ENCODE measurements around the gene CSTF3. TPM values are rescaled to one million over a fixed set of nuclear protein-coding genes. Genes with fewer than 3 reads are reported as not detected.

Gene CSTF3
- total RNA-seq, result 36.6 and 38.7 TPM in 2 replicates

- Mint-ChIP-seq H3K4me1 (peaks cover 33% of the 10 kb centered on the region), H3K27ac (peak within 1 kb of the TSS; percentile 100), H3K9me3 (no peaks in the 10 kb centered on the region), H3K4me3 (peak within 1 kb of the TSS; percentile 98), H3K36me3 (ENCODE audit: low read depth) (peaks cover 29% of the 10 kb centered on the region), H3K27me3 (no peaks in the 10 kb centered on the region)
- intact Hi-C loops (cut with micrococcal nuclease), result loop anchor here (1.0 to 10.0 kb wide), 7 partner anchors 97 to 1277 kb away; partner anchors contain the start of genes CAT, CD59, QSER1 and TCP11L1
- DNase-seq, result peak; percentile 99
These were observed at the start of gene CSTF3 for GRCh38 chr11:33161120-33162005. Gene CSTF3 (minus strand): TSS chr11:33161480. CDS start chr11:33161325, 155 bp downstream.

- Mint-ChIP-seq H3K9me3 (no peaks in the 10 kb centered on the region), H3K4me3 (no peak overlapping the region), H3K4me1 (no peaks in the 10 kb centered on the region), H3K27me3 (peaks cover 2% of the 10 kb centered on the region), H3K27ac (no peak overlapping the region), H3K36me3 (ENCODE audit: low read depth) (no peaks in the 10 kb centered on the region)
- intact Hi-C loops (cut with micrococcal nuclease), result loop anchor here (2.0 kb wide), 1 partner anchor 63 kb away; no protein-coding TSS in a partner anchor
- no peak for DNase-seq
These were observed 46.9 kb upstream of the CSTF3 start for GRCh38 chr11:33208150-33208549.

GRCh38 chr11:33207408-33207985, 46.2 kb upstream of the CSTF3 start:
- intact Hi-C loops (cut with micrococcal nuclease), result no loop called here
- H3K27me3 Mint-ChIP-seq, result peaks cover 2% of the 10 kb centered on the region
- H3K36me3 Mint-ChIP-seq (ENCODE audit: low read depth), result no peaks in the 10 kb centered on the region
- no peaks in the 10 kb centered on the region for H3K4me1 Mint-ChIP-seq
- DNase-seq, result no peak
- no peak overlapping the region for H3K27ac Mint-ChIP-seq
- no peak overlapping the region for H3K4me3 Mint-ChIP-seq
- no peaks in the 10 kb centered on the region for H3K9me3 Mint-ChIP-seq

- no peak overlapping the region for H3K27ac Mint-ChIP-seq
- no peaks in the 10 kb centered on the region for H3K9me3 Mint-ChIP-seq
- no peaks in the 10 kb centered on the region for H3K4me1 Mint-ChIP-seq
- H3K36me3 Mint-ChIP-seq (ENCODE audit: low read depth), result no peaks in the 10 kb centered on the region
- no peak for DNase-seq
- no peaks in the 10 kb centered on the region for H3K27me3 Mint-ChIP-seq
- intact Hi-C loops (cut with micrococcal nuclease), result no loop called here
- no peak overlapping the region for H3K4me3 Mint-ChIP-seq
These were observed 36.8 kb upstream of the CSTF3 start for GRCh38 chr11:33197915-33198727.

DNA sequence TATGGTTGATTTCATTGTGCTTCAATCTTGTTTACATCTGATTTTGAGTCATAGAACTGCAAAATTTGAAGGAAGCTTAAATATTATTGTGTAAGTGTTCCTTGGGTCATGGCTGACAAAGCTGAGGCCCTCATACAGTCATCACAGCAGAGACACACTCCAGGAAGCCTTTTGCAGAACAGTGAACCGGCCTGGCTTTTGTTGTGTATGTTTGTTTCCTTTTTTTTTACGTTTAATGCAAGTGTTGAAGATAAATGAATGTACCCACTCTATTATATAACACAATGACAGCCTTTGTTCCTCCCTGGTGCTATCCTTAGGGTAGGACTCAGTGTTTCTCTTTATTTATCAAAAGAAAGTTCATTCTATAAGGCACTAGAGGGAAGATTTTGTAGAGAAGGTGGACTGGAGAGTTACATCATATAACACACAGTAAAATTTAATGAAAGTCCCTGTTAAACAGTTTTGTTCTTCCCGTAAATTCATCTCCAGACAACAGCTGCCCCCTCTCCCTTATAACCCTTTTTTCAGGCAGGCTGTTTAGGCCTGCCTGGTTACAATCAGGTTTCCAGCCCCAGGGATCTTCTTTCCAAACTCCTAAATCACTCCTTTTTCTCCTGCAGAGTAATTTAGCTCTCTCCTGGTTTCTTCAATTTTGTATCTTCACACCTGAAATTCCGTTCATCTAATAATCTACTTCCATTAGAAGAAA, 34.3 kb upstream of the CSTF3 start:
- H3K4me1 Mint-ChIP-seq, result no peaks in the 10 kb centered on the region
- no peaks in the 10 kb centered on the region for H3K36me3 Mint-ChIP-seq (ENCODE audit: low read depth)
- H3K27ac Mint-ChIP-seq, result no peak overlapping the region
- DNase-seq, result no peak
- intact Hi-C loops (cut with micrococcal nuclease), result no loop called here
- no peak overlapping the region for H3K4me3 Mint-ChIP-seq
- no peaks in the 10 kb centered on the region for H3K27me3 Mint-ChIP-seq
- no peaks in the 10 kb centered on the region for H3K9me3 Mint-ChIP-seq

DNA sequence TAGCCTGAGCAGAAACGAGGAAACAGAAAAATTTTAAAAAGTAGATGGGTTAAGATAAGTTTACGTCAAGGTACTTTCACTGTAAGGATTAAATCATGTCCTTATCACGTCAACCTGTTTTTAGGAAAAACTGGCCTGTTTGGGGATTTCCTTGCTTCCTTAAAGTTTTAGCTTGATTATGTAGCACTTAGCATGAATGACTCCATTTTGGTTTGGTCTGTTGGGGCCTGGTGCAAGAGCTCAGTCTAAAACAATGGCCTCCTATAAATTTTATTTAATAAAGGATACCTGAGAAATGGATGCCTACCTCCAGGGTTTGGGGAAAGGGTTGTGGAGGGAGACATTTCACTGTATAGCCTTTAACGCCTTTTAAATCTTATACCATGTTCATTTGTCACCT, 33.2 kb upstream of the CSTF3 start:
- no peaks in the 10 kb centered on the region for H3K36me3 Mint-ChIP-seq (ENCODE audit: low read depth)
- no peak overlapping the region for H3K27ac Mint-ChIP-seq
- no peaks in the 10 kb centered on the region for H3K9me3 Mint-ChIP-seq
- H3K4me3 Mint-ChIP-seq, result no peak overlapping the region
- intact Hi-C loops (cut with micrococcal nuclease), result no loop called here
- no peaks in the 10 kb centered on the region for H3K27me3 Mint-ChIP-seq
- no peaks in the 10 kb centered on the region for H3K4me1 Mint-ChIP-seq
- no peak for DNase-seq

- Mint-ChIP-seq H3K27ac (no peak overlapping the region), H3K36me3 (ENCODE audit: low read depth) (no peaks in the 10 kb centered on the region), H3K4me3 (no peak overlapping the region), H3K4me1 (no peaks in the 10 kb centered on the region), H3K9me3 (no peaks in the 10 kb centered on the region), H3K27me3 (no peaks in the 10 kb centered on the region)
- no peak for DNase-seq
- intact Hi-C loops (cut with micrococcal nuclease), result no loop called here
These were observed 30.2 kb upstream of the CSTF3 start for GRCh38 chr11:33191467-33191866.

DNA sequence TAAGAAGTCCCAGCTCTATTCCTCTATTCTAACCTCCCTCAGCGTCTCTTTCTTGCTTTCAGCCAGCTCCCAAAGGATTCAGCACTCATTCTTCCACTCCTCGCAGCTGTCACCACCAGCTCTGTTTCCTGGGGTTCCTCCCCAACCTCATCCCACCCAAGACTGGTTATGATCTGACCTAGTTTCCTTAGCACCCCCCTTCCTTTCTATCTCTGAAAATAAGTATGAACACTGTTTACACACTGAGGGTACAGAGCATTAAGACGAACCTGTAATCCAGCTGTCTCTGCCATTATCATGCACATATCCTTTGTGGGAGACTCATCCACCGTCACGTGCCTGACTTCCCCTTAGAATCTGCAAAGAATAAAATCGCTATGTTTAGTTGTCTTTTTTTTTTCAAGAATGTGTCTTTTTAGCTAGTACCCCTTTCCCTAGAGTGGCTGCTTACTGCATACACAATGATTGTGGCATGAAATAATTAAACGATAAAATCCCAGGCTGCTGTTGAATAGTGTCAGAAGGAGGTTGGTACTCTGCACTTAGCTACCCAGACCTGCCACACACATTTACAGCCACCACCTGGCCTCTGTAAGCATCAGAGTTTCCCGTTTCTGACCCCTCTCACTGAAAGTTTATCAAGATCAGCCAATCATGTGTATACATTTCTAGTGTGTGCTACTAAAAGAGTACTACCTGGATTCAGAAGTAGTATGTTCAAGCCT, 26.9 kb upstream of the CSTF3 start:
- no peaks in the 10 kb centered on the region for H3K36me3 Mint-ChIP-seq (ENCODE audit: low read depth)
- no peaks in the 10 kb centered on the region for H3K4me1 Mint-ChIP-seq
- no peaks in the 10 kb centered on the region for H3K9me3 Mint-ChIP-seq
- intact Hi-C loops (cut with micrococcal nuclease), result no loop called here
- H3K27me3 Mint-ChIP-seq, result peaks cover 2% of the 10 kb centered on the region
- H3K4me3 Mint-ChIP-seq, result no peak overlapping the region
- no peak overlapping the region for H3K27ac Mint-ChIP-seq
- no peak for DNase-seq

DNA sequence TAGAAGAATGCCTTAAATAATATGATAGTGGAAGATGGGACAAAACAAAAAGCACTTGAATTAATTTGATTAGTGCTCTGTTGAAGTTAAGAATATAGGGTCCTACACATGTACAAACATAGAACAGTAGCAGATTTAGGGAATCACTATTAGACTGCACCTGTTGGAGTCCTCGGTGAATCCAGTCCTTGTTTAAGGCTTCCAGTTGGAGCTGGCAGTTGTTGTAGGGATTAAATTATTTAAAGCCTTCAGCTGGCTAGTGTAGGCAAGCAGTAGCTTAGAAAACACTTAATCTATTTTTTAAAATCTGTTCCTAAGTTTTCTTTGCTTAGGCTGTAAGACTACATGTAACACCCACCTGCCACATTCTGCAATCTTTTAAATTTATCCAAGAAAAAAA, 24.5 kb upstream of the CSTF3 start:
- peaks cover 2% of the 10 kb centered on the region for H3K27me3 Mint-ChIP-seq
- intact Hi-C loops (cut with micrococcal nuclease), result no loop called here
- peaks cover 2% of the 10 kb centered on the region for H3K4me1 Mint-ChIP-seq
- no peaks in the 10 kb centered on the region for H3K9me3 Mint-ChIP-seq
- H3K4me3 Mint-ChIP-seq, result no peak overlapping the region
- DNase-seq, result no peak
- no peaks in the 10 kb centered on the region for H3K36me3 Mint-ChIP-seq (ENCODE audit: low read depth)
- H3K27ac Mint-ChIP-seq, result no peak overlapping the region

GRCh38 chr11:33182246-33182878, 21.1 kb upstream of the CSTF3 start:
- peaks cover 4% of the 10 kb centered on the region for H3K36me3 Mint-ChIP-seq (ENCODE audit: low read depth)
- no peak for DNase-seq
- peaks cover 17% of the 10 kb centered on the region for H3K4me1 Mint-ChIP-seq
- no peak overlapping the region for H3K27ac Mint-ChIP-seq
- peaks cover 7% of the 10 kb centered on the region for H3K9me3 Mint-ChIP-seq
- peaks cover 2% of the 10 kb centered on the region for H3K27me3 Mint-ChIP-seq
- H3K4me3 Mint-ChIP-seq, result no peak overlapping the region
- intact Hi-C loops (cut with micrococcal nuclease), result no loop called here

- Mint-ChIP-seq H3K36me3 (ENCODE audit: low read depth) (peaks cover 5% of the 10 kb centered on the region), H3K4me1 (peaks cover 17% of the 10 kb centered on the region), H3K9me3 (peaks cover 11% of the 10 kb centered on the region), H3K4me3 (peak overlapping the region; percentile 16), H3K27ac (no peak overlapping the region), H3K27me3 (no peaks in the 10 kb centered on the region)
- intact Hi-C loops (cut with micrococcal nuclease), result no loop called here
- peak; percentile 77 for DNase-seq
These were observed 18.1 kb upstream of the CSTF3 start for GRCh38 chr11:33179348-33179803.

GRCh38 chr11:33178443-33179180, 17.3 kb upstream of the CSTF3 start:
- Mint-ChIP-seq H3K4me1 (peaks cover 17% of the 10 kb centered on the region), H3K9me3 (peaks cover 12% of the 10 kb centered on the region), H3K27me3 (no peaks in the 10 kb centered on the region), H3K27ac (no peak overlapping the region), H3K36me3 (ENCODE audit: low read depth) (peaks cover 5% of the 10 kb centered on the region), H3K4me3 (peak overlapping the region; percentile 23)
- peak; percentile 47 for DNase-seq
- intact Hi-C loops (cut with micrococcal nuclease), result no loop called here

Measured in activated CD4-positive, alpha-beta T cell treated with anti-CD3 and anti-CD28 coated beads, Interleukin-2, amount 10 ng/mL, durations not matched to agents 24 days and 14 days (primary cell).